WTC11 (cell line): ENCODE results near the gene CDH13. TPM values are rescaled to one million over a fixed set of nuclear protein-coding genes. Genes with fewer than 3 reads are reported as not detected.

Experiments
- ATAC-seq: fragments of 200-7000 bp; cut with Tn5 transposase; 2 replicates; pipeline ENCODE4 v1.10.0; 2021; ENCODE audit warnings: mild to moderate bottlenecking, moderate library complexity
- CTCF ChIA-PET: fragments of 300-600 bp; sonication (Branson Sonifier 250); formaldehyde crosslinking; loops from one replicate; lab custom pipeline; 2021; ENCODE audit warnings: antibody characterized with exemption; lab: Charles Lee
- POLR2A ChIA-PET: fragments of 350-600 bp; sonication (Branson Sonifier 250); formaldehyde crosslinking; loops from one replicate; lab custom pipeline; 2021; ENCODE audit warnings: antibody characterized with exemption; lab: Charles Lee
- DNase-seq: peaks from one replicate; pipeline ENCODE4 v3.0.0; 2021; ENCODE audit warnings: low spot score
- H3K27ac Mint-ChIP-seq: 2 replicates; pipeline ENCODE4 v1.8.0; 2021; ENCODE audit warnings: mixed read lengths
- H3K27me3 Mint-ChIP-seq: 2 replicates; pipeline ENCODE4 v1.8.0; 2021; ENCODE audit warnings: low read depth, mild to moderate bottlenecking, moderate library complexity, mixed read lengths
- H3K36me3 Mint-ChIP-seq: 2 replicates; pipeline ENCODE4 v1.8.0; 2021; ENCODE audit warnings: mixed read lengths
- H3K4me1 Mint-ChIP-seq: 2 replicates; pipeline ENCODE4 v1.8.0; 2022; ENCODE audit warnings: mixed read lengths
- H3K4me3 Mint-ChIP-seq: 2 replicates; pipeline ENCODE4 v1.8.0; 2021; ENCODE audit warnings: mild to moderate bottlenecking, moderate library complexity, mixed read lengths
- H3K9me3 Mint-ChIP-seq: 2 replicates; pipeline ENCODE4 v1.8.0; 2021; ENCODE audit warnings: mixed read lengths
- ATF2 ChIP-seq: sonication (generic); formaldehyde crosslinking; IDR thresholded peaks from 2 replicates; pipeline ENCODE4 v1.8.1; 2022; ENCODE audit warnings: low read depth, missing genetic modification reagents, borderline replicate concordance
- ATF3 ChIP-seq: sonication (generic); formaldehyde crosslinking; conservative IDR thresholded peaks from 2 replicates; pipeline ENCODE4 v1.8.1; 2022; ENCODE audit warnings: mild to moderate bottlenecking, missing genetic modification reagents
- ATF6 ChIP-seq: sonication (generic); formaldehyde crosslinking; IDR thresholded peaks from 2 replicates; pipeline ENCODE4 v1.8.1; 2023; ENCODE audit warnings: mild to moderate bottlenecking, missing genetic modification reagents
- CDX4 ChIP-seq: fragments of 250-450 bp; sonication (Bioruptor Pico); IDR thresholded peaks from 2 replicates; pipeline ENCODE4 v1.9.0; 2021; ENCODE audit warnings: moderate library complexity, mild to moderate bottlenecking, inconsistent platforms, borderline replicate concordance
- FOXP1 ChIP-seq: sonication (generic); formaldehyde crosslinking; IDR thresholded peaks from 2 replicates; pipeline ENCODE4 v1.8.0; 2022; ENCODE audit warnings: missing genetic modification reagents, mild to moderate bottlenecking, moderate library complexity, borderline replicate concordance
- JAZF1 ChIP-seq: fragments of 250-450 bp; sonication (Bioruptor Pico); IDR thresholded peaks from 2 replicates; pipeline ENCODE4 v1.9.0; 2021; ENCODE audit warnings: moderate library complexity, mild to moderate bottlenecking, inconsistent platforms
- JUN ChIP-seq: sonication (generic); formaldehyde crosslinking; IDR thresholded peaks from 2 replicates; pipeline ENCODE4 v1.8.0; 2023; ENCODE audit warnings: mild to moderate bottlenecking, missing genetic modification reagents
- MYBL2 ChIP-seq: sonication (generic); formaldehyde crosslinking; IDR thresholded peaks from 2 replicates; pipeline ENCODE4 v1.8.1; 2023; ENCODE audit warnings: mild to moderate bottlenecking, moderate library complexity, missing genetic modification reagents
- NFE2L1 ChIP-seq: sonication (generic); formaldehyde crosslinking; IDR thresholded peaks from 2 replicates; pipeline ENCODE4 v1.8.1; 2023; ENCODE audit warnings: missing genetic modification reagents
- NFYB ChIP-seq: sonication (generic); formaldehyde crosslinking; conservative IDR thresholded peaks from 2 replicates; pipeline ENCODE4 v1.8.0; 2022; ENCODE audit warnings: low read depth, missing genetic modification reagents
- NR1H2 ChIP-seq: sonication (generic); formaldehyde crosslinking; IDR thresholded peaks from 2 replicates; pipeline ENCODE4 v1.9.0; 2021; ENCODE audit warnings: mild to moderate bottlenecking, moderate library complexity, missing genetic modification reagents
- SOX15 ChIP-seq: fragments of 250-450 bp; sonication (Bioruptor Pico); IDR thresholded peaks from 2 replicates; pipeline ENCODE4 v1.9.0; 2021; ENCODE audit warnings: mild to moderate bottlenecking
- TEAD1 ChIP-seq: sonication (generic); formaldehyde crosslinking; IDR thresholded peaks from 2 replicates; pipeline ENCODE4 v1.8.0; 2022; ENCODE audit warnings: mild to moderate bottlenecking, missing genetic modification reagents
- USF1 ChIP-seq: sonication (generic); formaldehyde crosslinking; IDR thresholded peaks from 2 replicates; pipeline ENCODE4 v1.8.0; 2022; ENCODE audit warnings: mild to moderate bottlenecking, missing genetic modification reagents
- ZNF232 ChIP-seq: sonication (generic); formaldehyde crosslinking; IDR thresholded peaks from 2 replicates; pipeline ENCODE4 v1.8.0; 2022; ENCODE audit warnings: mild to moderate bottlenecking, missing genetic modification reagents
- ZNF317 ChIP-seq: sonication (generic); formaldehyde crosslinking; IDR thresholded peaks from 2 replicates; pipeline ENCODE4 v1.8.1; 2023; ENCODE audit warnings: low read depth, mild to moderate bottlenecking, moderate library complexity, missing genetic modification reagents, borderline replicate concordance
- total RNA-seq: library from RNA; stranded (reverse); gene quantifications from 3 replicates; pipeline ENCODE4 v1.2.3, GENCODE V29; 2021

The CDH13 gene
- total RNA-seq, 1 experiment from 2014 or later: 0.81 TPM

- Mint-ChIP-seq H3K9me3 (peaks cover 10% of the 10 kb centered on the region), H3K27me3 (no peaks in the 10 kb centered on the region), H3K4me1 (no peaks in the 10 kb centered on the region), H3K27ac (no peak overlapping the region), H3K36me3 (no peaks in the 10 kb centered on the region), H3K4me3 (no peak overlapping the region)
- no peak for DNase-seq
- CTCF ChIA-PET: interaction anchor here (1.4 kb wide), 1 partner anchor 9 kb away, joined by 4 read pairs; no protein-coding TSS in a partner anchor
- POLR2A ChIA-PET: no interaction called here
- TF ChIP-seq SOX15 (CRISPR knock-in tag) (no peak), USF1 (CRISPR knock-in tag) (no peak), ZNF317 (CRISPR knock-in tag) (no peak), NR1H2 (CRISPR knock-in tag) (no peak), ATF2 (CRISPR knock-in tag) (no peak), FOXP1 (no peak), ATF6 (no peak)
- ATAC-seq: no peak
These were observed 914.5 kb downstream of the CDH13 start for GRCh38 chr16:83541231-83541630.

- TF ChIP-seq JAZF1 (no peak), ATF3 (CRISPR knock-in tag) (no peak), MYBL2 (CRISPR knock-in tag) (no peak), ZNF232 (no peak), CDX4 (CRISPR knock-in tag) (no peak), NFYB (CRISPR knock-in tag) (no peak), JUN (CRISPR knock-in tag) (no peak), NFE2L1 (CRISPR knock-in tag) (no peak), TEAD1 (no peak), ZNF317 (CRISPR knock-in tag) (no peak), FOXP1 (no peak), ATF6 (no peak)
- Mint-ChIP-seq H3K4me3 (no peak overlapping the region), H3K27ac (no peak overlapping the region), H3K4me1 (peaks cover 4% of the 10 kb centered on the region), H3K27me3 (no peaks in the 10 kb centered on the region), H3K9me3 (peaks cover 13% of the 10 kb centered on the region), H3K36me3 (no peaks in the 10 kb centered on the region)
- CTCF ChIA-PET: no interaction called here
- DNase-seq: no peak
- POLR2A ChIA-PET: no interaction called here
- ATAC-seq: no peak
These were observed 915.7 kb downstream of the CDH13 start for GRCh38 chr16:83542491-83542890.
